Measurements from ENCODE around the gene PDE10A.
"Not testable (repeated sequence)": the region's sequence is repeated elsewhere in the genome, so short reads cannot be mapped to it uniquely, and the experiment has no call there.

PDE10A gene

DNA sequence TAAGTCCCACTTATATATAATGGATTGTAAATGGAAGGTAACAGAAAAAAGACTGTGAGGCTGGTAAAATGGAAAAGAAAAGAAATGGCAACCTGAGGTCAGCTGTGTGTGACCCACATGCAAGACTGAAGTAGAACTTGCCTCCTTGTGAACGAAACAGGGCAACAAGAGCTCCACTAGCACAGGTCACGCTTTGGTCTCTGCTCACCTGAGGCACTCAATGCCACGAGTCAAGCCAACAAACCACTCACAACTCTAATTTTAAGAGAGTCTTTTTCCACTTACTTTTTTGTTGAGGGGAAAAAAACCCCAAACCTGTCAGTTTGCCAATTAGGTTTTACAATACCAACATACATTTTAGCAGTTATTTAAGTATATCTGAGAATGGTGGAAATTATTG is 65.2 kb downstream of the PDE10A start:
- TF ChIP-seq, protein P1, sequence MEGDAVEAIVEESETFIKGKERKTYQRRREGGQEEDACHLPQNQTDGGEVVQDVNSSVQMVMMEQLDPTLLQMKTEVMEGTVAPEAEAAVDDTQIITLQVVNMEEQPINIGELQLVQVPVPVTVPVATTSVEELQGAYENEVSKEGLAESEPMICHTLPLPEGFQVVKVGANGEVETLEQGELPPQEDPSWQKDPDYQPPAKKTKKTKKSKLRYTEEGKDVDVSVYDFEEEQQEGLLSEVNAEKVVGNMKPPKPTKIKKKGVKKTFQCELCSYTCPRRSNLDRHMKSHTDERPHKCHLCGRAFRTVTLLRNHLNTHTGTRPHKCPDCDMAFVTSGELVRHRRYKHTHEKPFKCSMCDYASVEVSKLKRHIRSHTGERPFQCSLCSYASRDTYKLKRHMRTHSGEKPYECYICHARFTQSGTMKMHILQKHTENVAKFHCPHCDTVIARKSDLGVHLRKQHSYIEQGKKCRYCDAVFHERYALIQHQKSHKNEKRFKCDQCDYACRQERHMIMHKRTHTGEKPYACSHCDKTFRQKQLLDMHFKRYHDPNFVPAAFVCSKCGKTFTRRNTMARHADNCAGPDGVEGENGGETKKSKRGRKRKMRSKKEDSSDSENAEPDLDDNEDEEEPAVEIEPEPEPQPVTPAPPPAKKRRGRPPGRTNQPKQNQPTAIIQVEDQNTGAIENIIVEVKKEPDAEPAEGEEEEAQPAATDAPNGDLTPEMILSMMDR (conservative IDR thresholded peaks at IDR 0.05; ENCODE audit: low read length): no peak
- H3K4me3 ChIP-seq (ENCODE audit: low read length): no peak overlapping the region
- no peak for DNase-seq (ENCODE audit: low read depth)

DNA sequence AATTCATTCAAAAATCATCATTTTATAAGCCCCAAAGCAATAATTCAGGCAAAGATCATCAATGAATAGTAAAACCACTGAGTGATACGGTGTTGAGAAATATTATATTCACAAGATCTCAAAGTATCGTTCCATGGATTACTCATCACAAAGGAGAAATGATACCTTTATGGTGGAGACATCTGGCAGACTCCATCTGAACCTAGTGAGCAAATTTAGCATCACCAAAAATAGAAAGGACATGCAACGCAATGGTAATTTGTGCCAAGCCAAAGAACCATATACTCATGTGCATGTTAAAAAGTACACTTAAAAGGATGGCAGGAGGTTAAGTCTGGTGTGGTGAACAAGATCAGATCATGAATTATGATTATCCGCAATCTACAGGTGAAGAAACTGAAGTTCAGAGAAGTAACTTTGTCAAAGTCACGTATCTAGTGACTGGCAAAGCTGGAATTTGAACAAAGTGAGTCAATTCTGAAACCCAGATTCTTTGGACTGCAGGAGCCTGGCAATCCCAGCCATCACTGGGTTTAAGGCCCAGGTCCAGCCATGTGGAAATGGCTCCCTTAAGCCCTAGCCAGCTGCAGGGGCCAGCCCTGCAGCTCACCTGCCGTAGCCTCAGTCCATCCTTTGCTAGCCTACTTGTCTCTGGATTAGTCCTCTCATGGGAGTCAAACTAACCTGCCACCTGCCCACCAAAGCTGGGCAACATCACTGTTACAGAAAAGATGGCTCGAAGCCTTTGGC is 68.3 kb downstream of the PDE10A start:
- TF ChIP-seq, protein P1 (conservative IDR thresholded peaks at IDR 0.05; ENCODE audit: low read length): no peak
- no peak for DNase-seq (ENCODE audit: low read depth)

DNA sequence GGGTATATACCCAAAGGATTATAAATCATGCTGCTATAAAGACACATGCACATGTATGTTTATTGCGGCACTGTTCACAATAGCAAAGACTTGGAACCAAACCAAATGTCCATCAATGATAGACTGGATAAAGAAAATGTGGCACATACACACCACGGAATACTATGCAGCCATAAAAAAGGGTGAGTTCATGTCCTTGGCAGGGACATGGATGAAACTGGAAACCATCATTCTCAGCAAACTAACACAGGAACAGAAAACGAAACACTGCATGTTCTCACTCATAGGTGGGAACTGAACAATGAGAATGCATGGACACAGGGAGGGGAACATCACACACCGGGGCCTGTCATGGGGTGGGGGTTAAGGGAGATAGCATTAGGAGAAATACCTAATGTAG is 70.1 kb downstream of the PDE10A start:
- not testable (repeated sequence) for H3K4me3 ChIP-seq (ENCODE audit: low read length); DNase-seq (ENCODE audit: low read depth)

More for the DNA sequence above, 68.3 kb downstream of the PDE10A start:
- H3K4me3 ChIP-seq (ENCODE audit: low read length): no peak overlapping the region

DNA sequence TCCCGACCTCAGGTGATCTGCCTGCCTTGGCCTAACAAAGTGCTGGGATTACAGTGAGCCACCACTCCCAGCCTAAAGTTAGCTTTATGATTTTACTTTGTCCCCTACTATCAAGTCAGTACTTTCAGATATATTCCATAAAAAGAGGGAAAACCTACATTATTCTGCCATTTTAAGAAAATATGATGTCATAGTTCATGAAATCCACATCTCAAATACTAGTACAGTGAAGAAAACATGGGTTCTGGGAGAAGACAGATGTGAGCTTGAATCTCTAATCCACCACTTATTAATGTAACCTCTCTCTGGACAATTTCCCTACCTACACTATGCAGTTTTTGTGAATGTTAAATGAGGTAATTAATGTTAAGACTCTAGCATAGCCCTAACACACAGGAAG is 74.5 kb downstream of the PDE10A start:
- H3K4me3 ChIP-seq (ENCODE audit: low read length): no peak overlapping the region
- TF ChIP-seq, protein P1 (conservative IDR thresholded peaks at IDR 0.05; ENCODE audit: low read length): no peak
- no peak for DNase-seq (ENCODE audit: low read depth)

DNA sequence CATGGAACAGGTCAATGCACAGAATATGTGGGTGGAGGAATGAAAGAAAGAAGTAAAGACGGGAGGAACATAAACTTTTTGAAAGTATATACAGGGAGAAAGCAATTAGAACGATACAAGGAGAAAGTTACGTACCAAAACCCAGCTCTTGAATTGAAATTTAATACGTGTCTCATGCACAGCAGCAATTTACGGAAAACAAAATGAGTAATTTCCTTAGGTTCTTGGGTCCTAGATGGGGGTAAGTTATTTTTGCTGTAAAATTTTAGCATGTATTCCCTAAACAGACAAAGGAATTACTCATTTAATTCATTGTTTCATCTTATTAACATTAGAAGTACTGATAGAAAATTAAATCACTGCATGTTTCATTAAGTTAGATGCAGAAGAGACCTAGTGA is 75.8 kb downstream of the PDE10A start:
- DNase-seq (ENCODE audit: low read depth): no peak
- H3K4me3 ChIP-seq (ENCODE audit: low read length): no peak overlapping the region
- TF ChIP-seq, protein P1 (conservative IDR thresholded peaks at IDR 0.05; ENCODE audit: low read length): no peak

DNA sequence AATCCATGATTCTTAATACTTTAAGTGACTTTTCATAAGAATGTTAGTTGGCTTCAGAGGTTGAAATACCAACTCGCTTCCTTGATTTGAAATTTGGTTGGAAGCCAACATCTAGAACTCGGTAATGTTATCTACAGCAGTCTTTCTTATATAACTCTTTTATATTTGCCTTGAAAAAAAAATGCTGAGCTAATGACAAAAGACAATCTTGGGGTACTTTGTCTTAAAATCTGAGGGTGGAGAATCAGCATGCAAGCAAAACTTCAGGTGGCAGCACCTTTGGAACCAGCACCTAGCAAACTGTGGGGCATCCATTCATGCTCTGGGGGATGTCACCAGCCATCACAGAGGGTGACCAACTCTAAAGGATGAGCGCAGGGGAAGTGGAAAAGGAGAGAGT is 76.3 kb downstream of the PDE10A start:
- DNase-seq (ENCODE audit: low read depth): no peak
- TF ChIP-seq, protein P1 (conservative IDR thresholded peaks at IDR 0.05; ENCODE audit: low read length): no peak
- no peak overlapping the region for H3K4me3 ChIP-seq (ENCODE audit: low read length)

DNA sequence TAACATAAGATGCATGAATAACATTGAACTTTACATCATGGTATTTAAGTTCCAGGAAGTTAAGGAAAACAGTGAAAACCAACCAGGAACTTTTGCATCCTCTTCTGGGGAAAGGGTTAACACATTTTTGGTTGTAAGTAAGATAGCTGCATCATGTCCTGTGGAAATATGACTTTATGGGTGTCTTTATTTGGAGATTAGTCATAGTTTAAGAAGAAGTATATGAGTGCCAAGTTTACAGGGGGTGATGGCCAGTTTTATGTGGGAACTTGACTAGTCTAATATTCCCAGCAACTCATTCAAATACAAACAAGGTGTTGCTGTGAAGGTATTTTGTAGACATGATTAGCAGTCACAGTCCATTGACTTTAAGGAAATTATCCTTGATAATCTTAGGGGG is 78.0 kb downstream of the PDE10A start:
- H3K4me3 ChIP-seq (ENCODE audit: low read length): no peak overlapping the region
- DNase-seq (ENCODE audit: low read depth): no peak
- TF ChIP-seq, protein P1 (conservative IDR thresholded peaks at IDR 0.05; ENCODE audit: low read length): no peak
